Gastrocnemius medialis (tissue), 4 donors: Measurements from ENCODE around the gene GRID1. TPM values are rescaled to one million over a fixed set of nuclear protein-coding genes. Genes with fewer than 3 reads are reported as not detected.

Source experiments
- ATAC-seq, 2 donors: fragments of 150-250 bp; one replicate each; pipeline ENCODE4 v1.9.1; 2016
- DNase-seq, 2 donors: peaks; one replicate each; pipeline ENCODE4 v3.0.0-alpha.2; 2019
- H3K27ac ChIP-seq, 4 donors: fragments of 200-600 bp; sonication (generic); 1 replicate in 1 of 4; 2 replicates in 3 of 4; pipeline ENCODE4 v1.5.1; 2016 to 2018; ENCODE audit warnings: mild to moderate bottlenecking in 2 of 4, moderate library complexity in 1 of 4
- H3K27me3 ChIP-seq, 3 donors: fragments of 200-600 bp; sonication (generic) in 2 of 3; 1 replicate in 1 of 3; 2 replicates in 2 of 3; pipeline versions ENCODE4 v1.5.1 to v1.6.0; 2016 to 2019; ENCODE audit warnings: mild to moderate bottlenecking in 1 of 3, moderate library complexity in 1 of 3
- H3K36me3 ChIP-seq, 2 donors: fragments of 200-600 bp; sonication (generic) in 1 of 2; one replicate each; pipeline ENCODE4 v1.5.1; 2017 to 2018
- H3K4me1 ChIP-seq, 2 donors: fragments of 200-600 bp; sonication (generic) in 1 of 2; one replicate each; pipeline ENCODE4 v1.5.1; 2016 to 2017; ENCODE audit warnings: mild to moderate bottlenecking in 2 of 2
- H3K4me3 ChIP-seq, 4 donors: fragments of 200-600 bp; sonication (generic) in 3 of 4; 1 replicate in 1 of 4; 2 replicates in 3 of 4; pipeline ENCODE4 v1.5.1; 2016 to 2019; ENCODE audit warnings: mild to moderate bottlenecking in 2 of 4
- H3K9me3 ChIP-seq, 3 donors: fragments of 200-600 bp; sonication (generic) in 2 of 3; 1 replicate in 1 of 3; 2 replicates in 2 of 3; pipeline ENCODE4 v1.5.1; 2016 to 2019
- CTCF ChIP-seq, 5 experiments: fragments of 450-650 bp in 3 of 5; fragments of 200-600 bp in 2 of 5; sonication (generic) in 2 of 5; IDR thresholded peaks in 4 of 5; conservative IDR thresholded peaks in 1 of 5; 1 replicate in 4 of 5; 2 replicates in 1 of 5; pipeline ENCODE4 v1.5.1; 2016 to 2019; ENCODE audit warnings: antibody characterized with exemption in 5 of 5, mild to moderate bottlenecking in 3 of 5, moderate library complexity in 3 of 5
- POLR2A ChIP-seq, 2 donors: fragments of 450-650 bp; IDR thresholded peaks; one replicate each; pipeline ENCODE4 v1.6.1; 2017; ENCODE audit warnings: antibody characterized with exemption in 2 of 2, mild to moderate bottlenecking in 2 of 2, moderate library complexity in 2 of 2
- in situ Hi-C, 4 donors: fragments of 200-750 bp; cut with MboI; loops; one replicate each; pipeline versions ENCODE4 v1.15.0 to v1.8.0; 2017; ENCODE audit warnings: low sequenced_read_pairs in 4 of 4
- intact Hi-C: fragments of 100-400 bp; cut with DNase I; formaldehyde crosslinking; loops from one replicate; pipeline ENCODE4 v1.15.1; 2023; ENCODE audit warnings: low total_unique reads
- total RNA-seq, 4 donors: library from RNA; depleted of rRNA; stranded (reverse); fragments of >200 nt; gene quantifications; one replicate each; pipeline versions ENCODE4 v1.1.0 to v1.2.3, GENCODE V29; 2016

The GRID1 gene
- total RNA-seq, 4 donors from 2014 or later = 0.17 to 1.4 (median 0.79) TPM

GRCh38 chr10:85575441-85575840 lies 791.2 kb downstream of the GRID1 start:
- ATAC-seq (no peak), DNase-seq (no peak)
- Histone ChIP-seq H3K9me3 (no peaks in the 10 kb centered on the region), H3K4me1 (no peaks in the 10 kb centered on the region), H3K36me3 (no peaks in the 10 kb centered on the region), H3K27me3 (no peaks in the 10 kb centered on the region), H3K4me3 (no peak overlapping the region), H3K27ac (no peak overlapping the region)
- in situ Hi-C loops (no loop called here), intact Hi-C loops (no loop called here)
- TF ChIP-seq POLR2A (IDR thresholded peaks at IDR 0.05) (no peak), CTCF (IDR thresholded peaks at IDR 0.05 in 4 of 5, conservative IDR thresholded peaks at IDR 0.05 in 1 of 5) (no peak)

GRCh38 chr10:85570871-85571270 lies 795.7 kb downstream of the GRID1 start:
- DNase-seq (no peak), ATAC-seq (no peak)
- Histone ChIP-seq H3K4me1 (no peaks in the 10 kb centered on the region), H3K9me3 (no peaks in the 10 kb centered on the region), H3K4me3 (no peak overlapping the region), H3K27ac (no peak overlapping the region), H3K36me3 (no peaks in the 10 kb centered on the region), H3K27me3 (no peaks in the 10 kb centered on the region)
- in situ Hi-C loops (no loop called here), intact Hi-C loops (no loop called here)
- TF ChIP-seq POLR2A (IDR thresholded peaks at IDR 0.05) (no peak), CTCF (IDR thresholded peaks at IDR 0.05 in 4 of 5, conservative IDR thresholded peaks at IDR 0.05 in 1 of 5) (no peak)

GRCh38 chr10:85565381-85565780 lies 801.2 kb downstream of the GRID1 start:
- Histone ChIP-seq H3K27ac (no peak overlapping the region), H3K27me3 (no peaks in the 10 kb centered on the region), H3K4me3 (no peak overlapping the region), H3K36me3 (no peaks in the 10 kb centered on the region), H3K9me3 (no peaks in the 10 kb centered on the region), H3K4me1 (no peaks in the 10 kb centered on the region)
- no peak for DNase-seq
- in situ Hi-C loops = no loop called here
- intact Hi-C loops = no loop called here
- ATAC-seq = no peak
- TF ChIP-seq POLR2A (IDR thresholded peaks at IDR 0.05) = no peak

GRCh38 chr10:85558533-85558932 lies 808.1 kb downstream of the GRID1 start:
- H3K36me3 ChIP-seq = no peaks in the 10 kb centered on the region
- H3K27me3 ChIP-seq = no peaks in the 10 kb centered on the region
- no peak overlapping the region for H3K4me3 ChIP-seq
- intact Hi-C loops = no loop called here
- no peaks in the 10 kb centered on the region for H3K9me3 ChIP-seq
- H3K27ac ChIP-seq = no peak overlapping the region
- H3K4me1 ChIP-seq = no peaks in the 10 kb centered on the region
- in situ Hi-C loops = loop anchor here in 1 of 4 donors (10.0 kb wide), 1 partner anchor 826 kb away; no protein-coding TSS in a partner anchor
- DNase-seq = no peak
- TF ChIP-seq CTCF (IDR thresholded peaks at IDR 0.05 in 4 of 5, conservative IDR thresholded peaks at IDR 0.05 in 1 of 5) (no peak), POLR2A (IDR thresholded peaks at IDR 0.05) (no peak)
- ATAC-seq = no peak

GRCh38 chr10:85557706-85558105 lies 808.9 kb downstream of the GRID1 start:
- ATAC-seq (no peak), DNase-seq (no peak)
- Histone ChIP-seq H3K9me3 (no peaks in the 10 kb centered on the region), H3K4me1 (no peaks in the 10 kb centered on the region), H3K4me3 (no peak overlapping the region), H3K36me3 (no peaks in the 10 kb centered on the region), H3K27ac (no peak overlapping the region), H3K27me3 (no peaks in the 10 kb centered on the region)
- in situ Hi-C loops = loop anchor here in 1 of 4 donors (10.0 kb wide), 1 partner anchor 827 kb away; no protein-coding TSS in a partner anchor
- TF ChIP-seq POLR2A (IDR thresholded peaks at IDR 0.05) (no peak), CTCF (IDR thresholded peaks at IDR 0.05 in 4 of 5, conservative IDR thresholded peaks at IDR 0.05 in 1 of 5) (no peak)
- intact Hi-C loops = no loop called here
